Right forelimb (tissue), 1 donor: ENCODE measurements around the gene CBLC.

Source experiments
- DNase-seq: peaks from one replicate; pipeline ENCODE4 v3.0.0-alpha.2; 2018

The CBLC gene

GRCh38 chr19:44746946-44747738 lies 30.5 kb upstream of the CBLC start:
- DNase-seq, result peak; percentile 91

- DNase-seq, result peak; percentile 73
These were observed 29.8 kb upstream of the CBLC start for GRCh38 chr19:44747739-44748425.

GRCh38 chr19:44748426-44749254 lies 29.1 kb upstream of the CBLC start, which contains the start of gene BCL3:
Gene BCL3, plus strand, starts transcription at chr19:44748708. Its CDS starts 83 bp downstream, at chr19:44748791.
- DNase-seq, result peak; percentile 77

GRCh38 chr19:44749292-44749691 lies 28.4 kb upstream of the CBLC start:
- DNase-seq, result no peak

- DNase-seq, result no peak
These were observed 27.7 kb upstream of the CBLC start for GRCh38 chr19:44749994-44750393.

DNA sequence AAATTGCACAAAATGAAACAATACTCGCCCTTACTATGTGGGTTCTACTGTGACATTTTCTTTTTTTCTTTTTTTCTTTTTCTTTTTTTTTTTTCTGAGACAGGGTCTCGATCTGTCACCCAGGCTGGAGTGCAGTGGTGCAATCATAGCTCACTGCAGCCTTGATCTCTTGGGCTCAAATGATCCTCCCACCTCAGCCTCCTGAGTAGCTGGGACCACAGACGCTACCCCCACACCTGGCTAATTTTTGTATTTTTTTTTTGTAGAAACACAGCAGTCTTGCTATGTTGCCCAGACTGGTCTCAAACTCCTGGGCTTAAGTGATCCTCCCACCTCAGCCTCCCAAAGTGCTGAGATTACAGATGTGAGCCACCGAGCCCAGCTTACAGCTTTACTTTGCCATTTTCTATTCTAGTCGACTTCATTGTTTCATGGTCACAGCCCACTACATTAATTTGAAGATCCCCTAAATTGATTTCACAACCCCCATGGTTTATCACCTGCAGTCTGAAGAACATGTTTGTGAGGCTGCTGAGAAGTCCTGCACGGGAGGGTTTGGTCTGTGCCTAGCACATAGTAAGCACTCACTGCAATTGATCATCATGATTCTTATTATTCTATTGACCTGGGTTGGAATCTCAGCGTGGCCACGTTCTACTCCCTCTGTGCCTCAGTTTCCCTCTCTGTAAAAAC lies 25.4 kb upstream of the CBLC start:
- DNase-seq, result no peak

DNA sequence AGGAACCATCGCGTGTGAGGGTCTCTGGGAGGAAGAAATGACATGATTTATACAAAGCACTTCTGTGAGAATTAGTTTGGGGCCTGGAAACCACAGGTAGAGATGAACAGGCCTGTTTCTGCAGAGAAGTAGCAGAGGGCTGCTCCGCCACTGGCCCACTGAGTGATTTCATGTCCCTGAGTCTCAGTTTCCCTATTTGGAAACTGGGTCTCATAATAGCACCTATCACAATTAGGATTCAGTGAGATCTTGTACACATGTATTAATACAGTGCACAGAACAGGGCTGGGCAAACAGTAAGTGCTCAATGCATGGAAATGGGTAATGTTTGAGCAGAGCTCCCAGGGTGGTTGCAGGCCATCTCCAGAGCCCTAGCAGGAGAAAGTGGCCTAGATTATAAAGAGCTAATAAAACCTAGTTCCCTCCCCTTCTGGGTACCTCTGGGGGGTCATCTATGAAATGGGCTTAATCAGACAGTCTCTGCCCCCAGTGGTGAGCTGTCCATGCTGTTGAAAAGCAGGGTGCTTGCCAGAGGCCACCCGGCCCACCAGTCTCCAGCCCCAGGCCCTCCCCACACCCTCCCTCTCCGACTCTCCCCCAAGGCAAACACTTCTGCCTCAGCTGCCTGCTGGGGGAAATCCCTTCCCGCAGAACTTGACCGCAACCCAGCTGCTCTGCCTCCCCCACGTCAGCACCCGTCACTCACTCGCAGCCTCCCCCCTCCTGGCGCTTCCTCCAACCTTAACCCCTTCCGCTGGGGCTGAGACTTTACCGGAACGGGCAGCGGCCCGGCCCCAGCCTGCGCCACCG lies 24.7 kb upstream of the CBLC start:
- DNase-seq, result peak; percentile 86

DNA sequence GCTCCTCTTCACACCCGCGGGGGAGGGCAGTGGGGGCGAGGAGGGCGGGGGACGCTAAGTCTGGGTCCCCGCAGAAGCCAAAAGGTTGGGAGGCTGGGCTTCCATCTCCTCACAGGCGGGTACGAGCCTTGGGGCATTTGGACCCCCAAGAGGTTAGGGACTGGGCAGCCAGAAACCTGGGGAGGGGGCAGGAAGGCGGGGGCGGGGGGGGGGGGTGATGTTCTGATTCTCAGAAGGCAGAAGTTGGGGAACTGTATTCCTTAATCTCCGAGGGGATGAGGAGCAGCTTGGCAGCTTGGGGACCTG lies 24.1 kb upstream of the CBLC start:
- no peak for DNase-seq

- DNase-seq, result peak; percentile 81
These were observed 23.5 kb upstream of the CBLC start for GRCh38 chr19:44753932-44754749.

- no peak for DNase-seq
These were observed 23.0 kb upstream of the CBLC start for GRCh38 chr19:44754750-44755080.

- DNase-seq, result no peak
These were observed 22.5 kb upstream of the CBLC start for GRCh38 chr19:44755219-44755618.

DNA sequence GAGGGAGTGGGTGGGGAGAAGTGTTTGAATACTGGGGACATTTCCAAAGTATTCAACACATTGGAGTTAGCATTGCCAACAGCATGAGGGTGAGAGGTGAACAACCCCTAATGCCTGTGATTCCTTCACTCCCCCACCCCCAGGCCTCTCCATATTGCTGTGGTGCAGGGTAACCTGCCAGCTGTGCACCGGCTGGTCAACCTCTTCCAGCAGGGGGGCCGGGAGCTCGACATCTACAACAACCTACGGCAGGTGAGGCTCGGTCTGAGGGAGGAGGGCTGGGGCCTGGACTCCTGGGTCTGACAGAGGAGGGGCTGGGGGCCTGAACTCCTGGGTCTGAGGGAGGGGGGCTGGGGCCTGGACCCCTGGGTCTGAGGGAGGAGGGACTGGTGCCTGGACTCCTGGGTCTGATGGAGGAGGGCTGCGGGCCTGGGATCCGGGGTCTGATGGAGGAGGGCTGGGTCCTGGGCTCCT lies 21.6 kb upstream of the CBLC start:
- DNase-seq, result no peak

DNA sequence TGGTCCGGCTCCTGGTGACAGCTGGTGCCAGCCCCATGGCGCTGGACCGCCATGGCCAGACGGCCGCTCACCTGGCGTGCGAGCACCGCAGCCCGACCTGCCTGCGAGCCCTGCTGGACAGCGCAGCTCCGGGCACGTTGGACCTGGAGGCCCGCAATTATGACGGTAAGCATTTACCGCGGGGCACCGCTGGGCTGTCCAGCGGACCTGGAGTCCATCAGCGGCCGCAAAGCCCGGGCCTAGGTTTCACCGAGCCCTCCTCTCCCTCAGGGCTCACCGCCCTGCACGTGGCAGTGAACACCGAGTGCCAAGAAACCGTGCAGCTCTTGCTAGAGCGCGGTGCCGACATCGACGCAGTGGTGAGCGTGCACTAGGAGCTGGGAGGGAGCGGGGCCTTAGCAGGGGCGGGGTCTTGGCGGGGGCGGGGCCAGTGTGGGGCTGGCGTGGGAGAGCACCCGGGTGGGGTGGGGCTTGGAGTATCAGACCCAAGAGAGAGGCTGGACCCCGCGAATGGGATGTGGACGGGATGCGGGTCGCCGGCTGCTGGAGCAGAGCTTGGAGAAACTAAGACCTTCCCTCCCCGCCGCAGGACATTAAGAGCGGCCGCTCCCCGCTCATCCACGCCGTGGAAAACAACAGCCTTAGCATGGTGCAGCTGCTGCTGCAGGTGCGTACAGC lies 20.5 kb upstream of the CBLC start:
- peak; percentile 84 for DNase-seq

GRCh38 chr19:44757735-44758505 lies 19.8 kb upstream of the CBLC start:
- DNase-seq, result peak; percentile 79

- no peak for DNase-seq
These were observed 19.1 kb upstream of the CBLC start for GRCh38 chr19:44758596-44758995.

DNA sequence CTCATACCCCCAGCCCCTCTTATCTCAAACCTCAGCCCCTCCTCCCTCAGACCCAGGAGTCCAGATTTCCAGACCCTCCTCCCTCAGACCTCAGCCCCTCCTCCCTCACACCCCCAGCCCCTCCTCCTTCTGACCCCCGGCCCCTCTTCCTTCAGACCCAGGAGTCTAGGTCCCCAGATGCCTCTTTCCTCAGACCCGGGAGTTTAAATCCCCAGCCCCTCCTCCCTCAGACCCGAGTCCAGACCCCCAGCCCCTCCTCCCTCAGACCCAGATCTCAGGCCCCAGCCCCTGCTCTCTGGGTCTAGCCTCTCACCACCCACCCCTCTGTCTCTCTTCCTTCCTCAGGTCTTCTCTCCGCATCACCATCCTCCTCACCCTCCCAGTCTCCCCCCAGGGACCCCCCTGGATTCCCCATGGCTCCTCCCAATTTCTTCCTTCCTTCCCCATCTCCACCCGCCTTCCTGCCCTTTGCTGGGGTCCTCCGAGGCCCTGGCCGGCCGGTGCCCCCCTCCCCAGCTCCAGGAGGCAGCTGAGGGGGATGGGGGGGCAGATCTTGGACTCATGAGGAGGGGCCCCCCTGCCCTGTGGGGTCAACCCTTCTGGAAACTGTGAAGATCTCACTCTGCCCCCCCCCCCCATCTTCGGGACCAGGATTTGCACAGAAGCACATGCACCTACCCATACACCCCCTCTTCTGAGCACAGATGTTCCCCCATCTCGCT lies 18.4 kb upstream of the CBLC start:
- DNase-seq, result no peak

- DNase-seq, result no peak
These were observed 15.7 kb upstream of the CBLC start for GRCh38 chr19:44762038-44762437.

DNA sequence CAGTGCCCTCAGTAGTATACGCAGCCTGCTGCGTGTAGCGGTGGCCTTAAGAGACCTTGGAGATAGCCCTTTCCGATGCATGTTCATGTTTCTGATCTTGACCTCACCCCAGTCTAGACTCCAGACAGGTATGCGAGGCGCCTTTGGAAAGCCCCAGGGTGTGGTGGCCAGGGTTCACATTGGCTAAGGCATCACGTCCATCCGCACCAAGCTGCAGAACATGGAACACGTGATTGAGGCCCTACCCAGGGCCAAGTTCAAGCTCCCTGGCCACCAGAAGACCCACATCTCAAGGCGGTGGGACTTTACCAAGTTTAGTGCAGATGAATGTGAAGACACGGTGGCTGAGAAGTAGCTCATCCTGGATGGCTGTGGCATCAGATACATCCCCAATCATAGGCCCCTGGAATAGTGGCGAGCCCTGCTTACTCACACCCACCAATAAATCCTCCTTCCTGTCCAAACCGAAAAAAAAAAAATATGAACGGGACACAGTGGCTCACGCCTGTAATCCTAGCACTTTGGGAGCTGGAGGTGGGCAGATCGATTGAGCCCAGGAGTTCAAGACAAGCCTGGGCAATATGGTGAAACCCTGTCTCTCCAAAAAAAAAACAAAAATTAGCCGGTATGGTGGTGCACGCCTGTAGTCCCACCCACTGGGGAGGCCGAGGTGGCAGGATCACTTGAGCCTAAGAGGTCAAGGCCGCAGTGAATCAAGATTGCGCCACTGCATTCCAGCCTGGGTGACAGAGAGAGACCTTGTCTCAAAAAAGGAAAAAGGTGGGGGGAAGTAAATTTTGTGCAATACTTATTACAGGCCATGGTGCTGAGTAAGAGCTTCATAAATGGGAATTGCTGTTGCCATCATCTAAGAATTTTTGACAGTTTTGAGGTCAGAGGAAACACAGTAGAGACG lies 12.4 kb upstream of the CBLC start:
- no peak for DNase-seq
